Effector memory CD8-positive, alpha-beta T cell (primary cell): ENCODE measurements around the gene GADL1.

ENCODE experiments used
- ATAC-seq: fragments of 150-1000 bp; cut with Tn5 transposase; replicated peaks from 2 replicates; pipeline ENCODE4 v1.10.0; 2021; ENCODE audit warnings: mild to moderate bottlenecking, moderate library complexity
- DNase-seq, 3 experiments: peaks; one replicate each; pipeline ENCODE4 v3.0.0; 2021
- H3K27ac Mint-ChIP-seq, 2 donors: one replicate each; pipeline ENCODE4 v1.8.0; 2022; ENCODE audit warnings: mild to moderate bottlenecking in 2 of 2, mixed read lengths in 2 of 2, moderate library complexity in 2 of 2
- H3K27me3 Mint-ChIP-seq, 2 donors: one replicate each; pipeline ENCODE4 v1.8.0; 2022; ENCODE audit warnings: mixed read lengths in 2 of 2
- H3K36me3 Mint-ChIP-seq: one replicate; pipeline ENCODE4 v1.8.0; 2022; ENCODE audit warnings: mild to moderate bottlenecking, moderate library complexity, mixed read lengths; ENCODE audit not compliant: insufficient read depth
- H3K4me1 Mint-ChIP-seq, 2 donors: one replicate each; pipeline ENCODE4 v1.8.0; 2022; ENCODE audit warnings: low read depth in 2 of 2, mixed read lengths in 2 of 2
- H3K4me3 Mint-ChIP-seq, 2 donors: one replicate each; pipeline ENCODE4 v1.8.0; 2022; ENCODE audit warnings: mild to moderate bottlenecking in 2 of 2, mixed read lengths in 2 of 2, moderate library complexity in 2 of 2
- H3K9me3 Mint-ChIP-seq, 2 donors: one replicate each; pipeline ENCODE4 v1.8.0; 2022; ENCODE audit warnings: mixed read lengths in 2 of 2

Gene GADL1

DNA sequence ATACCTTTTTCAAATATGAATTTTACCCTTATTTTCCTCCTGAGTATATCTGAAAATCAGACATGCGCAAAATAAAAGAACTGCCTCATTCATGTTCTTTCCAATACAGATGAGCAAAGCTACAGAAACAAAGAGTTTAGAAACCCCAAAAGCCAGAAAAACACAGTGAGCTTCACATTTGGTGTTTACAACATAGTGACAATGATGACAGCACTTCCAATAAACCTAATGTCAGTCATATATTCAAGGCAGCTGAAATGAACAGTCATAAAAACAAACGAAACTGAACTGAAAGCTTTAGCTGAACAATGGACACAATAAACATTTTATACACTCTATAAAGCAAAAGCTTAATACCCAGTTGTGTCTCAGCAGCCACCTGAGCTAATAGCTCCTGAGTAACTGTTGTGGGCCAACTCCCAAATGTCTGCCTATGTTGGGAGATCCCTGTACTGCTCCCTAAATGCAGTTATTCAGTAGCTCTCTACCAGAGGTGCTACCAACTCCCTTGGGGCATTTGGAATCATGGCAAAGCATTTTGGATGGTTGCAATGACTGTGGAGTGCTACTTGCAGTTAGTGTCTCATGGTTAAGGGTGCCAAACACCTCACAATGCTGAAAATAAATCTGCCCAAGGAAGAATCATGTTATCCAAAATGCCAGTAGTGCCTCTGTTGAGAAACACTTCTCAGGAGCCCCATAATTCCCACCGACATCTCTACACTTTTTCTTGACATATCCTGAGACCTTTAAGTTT is 156.5 kb downstream of the GADL1 start:
- H3K27ac Mint-ChIP-seq, result no peak overlapping the region
- H3K9me3 Mint-ChIP-seq, result no peaks in the 10 kb centered on the region
- no peaks in the 10 kb centered on the region for H3K36me3 Mint-ChIP-seq
- peaks cover 4 to 5% of the 10 kb centered on the region in 2 donors for H3K4me1 Mint-ChIP-seq
- ATAC-seq (no peak), DNase-seq (no peak)
- H3K27me3 Mint-ChIP-seq, result no peaks in the 10 kb centered on the region
- no peak overlapping the region for H3K4me3 Mint-ChIP-seq

DNA sequence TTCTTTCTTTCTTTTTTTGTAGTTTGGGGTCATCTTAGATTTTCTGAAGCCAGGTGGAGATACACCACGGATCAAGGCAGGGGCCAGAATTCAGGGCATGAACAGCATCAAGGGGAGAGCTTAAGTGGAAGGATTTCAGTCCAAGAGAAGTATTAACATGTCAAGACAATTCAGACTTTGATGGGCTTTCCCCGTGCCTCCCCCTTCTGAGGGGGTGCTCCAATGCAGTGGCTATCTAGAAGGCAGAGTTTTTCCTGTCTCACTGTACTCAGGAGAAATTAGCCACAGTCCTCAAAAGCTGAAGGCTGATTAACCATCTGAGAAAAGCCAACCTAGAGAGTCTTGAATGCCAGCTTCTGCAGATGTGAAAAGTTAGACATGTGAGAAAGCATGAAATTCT is 160.8 kb downstream of the GADL1 start:
- no peak overlapping the region for H3K4me3 Mint-ChIP-seq
- DNase-seq (no peak), ATAC-seq (no peak)
- H3K27ac Mint-ChIP-seq, result no peak overlapping the region
- H3K27me3 Mint-ChIP-seq, result no peaks in the 10 kb centered on the region
- peaks cover 6 to 15% of the 10 kb centered on the region in 2 donors for H3K4me1 Mint-ChIP-seq
- no peaks in the 10 kb centered on the region for H3K9me3 Mint-ChIP-seq
- H3K36me3 Mint-ChIP-seq, result no peaks in the 10 kb centered on the region

- Mint-ChIP-seq H3K4me3 (no peak overlapping the region), H3K4me1 (peaks cover 6 to 15% of the 10 kb centered on the region in 2 donors), H3K27me3 (no peaks in the 10 kb centered on the region), H3K9me3 (no peaks in the 10 kb centered on the region), H3K36me3 (no peaks in the 10 kb centered on the region), H3K27ac (no peak overlapping the region)
- DNase-seq, result no peak
- no peak for ATAC-seq
Measured at GRCh38 chr3:30733209-30733608, 161.3 kb downstream of the GADL1 start.

DNA sequence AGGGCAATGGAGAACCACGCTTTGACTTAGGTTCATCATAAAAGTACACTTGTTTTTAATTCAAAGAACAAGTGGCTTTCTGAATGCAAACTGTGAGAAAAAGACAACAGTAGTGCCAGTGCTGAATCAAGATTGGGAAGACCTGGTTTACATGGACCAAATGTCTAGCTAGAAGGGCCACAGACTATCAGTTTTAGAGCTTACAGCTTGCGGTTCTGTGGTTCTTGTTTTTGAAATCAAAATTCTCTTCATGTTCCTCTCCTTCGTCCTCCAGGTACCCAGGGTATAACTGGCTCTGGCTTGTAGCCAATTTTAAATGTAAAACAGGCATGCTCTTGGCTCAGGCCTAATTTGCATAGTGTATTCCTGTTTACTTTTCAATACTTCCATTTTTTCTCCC is 163.5 kb downstream of the GADL1 start:
- Mint-ChIP-seq H3K9me3 (no peaks in the 10 kb centered on the region), H3K36me3 (no peaks in the 10 kb centered on the region), H3K27me3 (no peaks in the 10 kb centered on the region), H3K4me1 (peaks cover 6 to 15% of the 10 kb centered on the region in 2 donors), H3K4me3 (no peak overlapping the region), H3K27ac (no peak overlapping the region)
- ATAC-seq (no peak), DNase-seq (no peak)

DNA sequence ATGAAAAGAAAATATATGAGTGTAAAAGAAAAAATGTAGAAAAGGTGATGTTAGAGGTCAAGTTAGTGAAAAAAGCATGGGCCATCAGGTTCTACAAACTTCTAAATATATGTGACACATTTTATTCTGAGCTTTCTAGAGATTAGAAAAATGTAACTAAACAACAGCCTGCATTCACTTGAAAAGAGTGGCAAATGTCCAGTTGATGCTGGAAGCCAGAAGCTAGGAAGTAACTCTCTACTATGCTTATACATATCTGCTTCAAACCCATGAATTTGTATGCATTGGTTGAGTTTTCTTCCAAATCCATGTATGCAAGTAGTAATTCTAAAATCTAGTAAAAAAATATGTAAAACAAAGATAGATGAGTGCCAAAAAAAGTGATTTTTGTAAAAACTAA is 164.5 kb downstream of the GADL1 start:
- H3K36me3 Mint-ChIP-seq, result no peaks in the 10 kb centered on the region
- no peaks in the 10 kb centered on the region for H3K27me3 Mint-ChIP-seq
- DNase-seq (no peak), ATAC-seq (no peak)
- no peak overlapping the region for H3K4me3 Mint-ChIP-seq
- H3K27ac Mint-ChIP-seq, result no peak overlapping the region
- H3K4me1 Mint-ChIP-seq, result peaks cover 6 to 14% of the 10 kb centered on the region in 2 donors
- H3K9me3 Mint-ChIP-seq, result no peaks in the 10 kb centered on the region

DNA sequence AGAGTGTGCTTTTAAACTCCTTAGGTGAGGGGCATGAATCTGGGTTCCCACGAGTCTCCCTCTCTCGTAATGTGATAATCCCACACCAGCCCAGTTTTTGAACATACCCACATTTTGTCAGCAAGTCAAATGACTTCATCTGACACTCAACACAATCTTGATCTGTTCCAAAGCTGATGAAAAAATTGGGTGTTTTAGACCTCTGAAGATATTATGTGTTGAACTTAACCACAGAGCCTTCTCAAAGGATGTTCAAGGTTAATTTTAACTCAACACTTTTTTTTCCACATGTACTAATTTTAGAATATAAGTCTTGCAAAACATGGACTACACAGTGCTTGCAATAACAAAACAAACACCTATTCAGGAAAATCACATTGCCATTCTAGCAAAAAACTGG is 164.9 kb downstream of the GADL1 start:
- no peak overlapping the region for H3K4me3 Mint-ChIP-seq
- H3K4me1 Mint-ChIP-seq, result peaks cover 6 to 11% of the 10 kb centered on the region in 2 donors
- no peak overlapping the region for H3K27ac Mint-ChIP-seq
- H3K27me3 Mint-ChIP-seq, result no peaks in the 10 kb centered on the region
- no peak for DNase-seq
- peak; percentile 35 for ATAC-seq
- no peaks in the 10 kb centered on the region for H3K36me3 Mint-ChIP-seq
- H3K9me3 Mint-ChIP-seq, result no peaks in the 10 kb centered on the region

DNA sequence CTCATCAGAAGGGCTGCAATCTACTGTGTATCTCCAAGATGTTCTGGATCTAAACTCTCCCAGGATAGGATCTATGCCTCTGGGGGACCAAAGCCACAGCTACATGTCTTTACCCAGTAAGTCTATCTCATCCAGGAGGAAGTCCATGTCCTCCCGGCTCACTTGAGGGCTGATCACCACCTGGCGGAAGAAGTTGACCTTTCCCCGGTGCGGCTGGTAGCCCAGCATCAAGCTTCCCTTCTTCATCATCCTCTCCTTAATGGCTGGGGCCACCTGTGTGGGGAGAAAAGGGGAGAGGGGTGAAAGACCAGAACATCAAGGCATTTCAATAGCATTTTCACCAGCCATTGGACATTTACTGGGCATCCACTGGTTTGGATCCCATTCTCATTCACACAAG is 166.3 kb downstream of the GADL1 start:
- ATAC-seq (no peak), DNase-seq (no peak)
- no peaks in the 10 kb centered on the region for H3K9me3 Mint-ChIP-seq
- no peak overlapping the region for H3K27ac Mint-ChIP-seq
- H3K27me3 Mint-ChIP-seq, result no peaks in the 10 kb centered on the region
- no peak overlapping the region for H3K4me3 Mint-ChIP-seq
- H3K36me3 Mint-ChIP-seq, result no peaks in the 10 kb centered on the region
- H3K4me1 Mint-ChIP-seq, result peaks cover 4 to 11% of the 10 kb centered on the region in 2 donors

- no peak for ATAC-seq
Measured at GRCh38 chr3:30724863-30725262, 169.6 kb downstream of the GADL1 start.

DNA sequence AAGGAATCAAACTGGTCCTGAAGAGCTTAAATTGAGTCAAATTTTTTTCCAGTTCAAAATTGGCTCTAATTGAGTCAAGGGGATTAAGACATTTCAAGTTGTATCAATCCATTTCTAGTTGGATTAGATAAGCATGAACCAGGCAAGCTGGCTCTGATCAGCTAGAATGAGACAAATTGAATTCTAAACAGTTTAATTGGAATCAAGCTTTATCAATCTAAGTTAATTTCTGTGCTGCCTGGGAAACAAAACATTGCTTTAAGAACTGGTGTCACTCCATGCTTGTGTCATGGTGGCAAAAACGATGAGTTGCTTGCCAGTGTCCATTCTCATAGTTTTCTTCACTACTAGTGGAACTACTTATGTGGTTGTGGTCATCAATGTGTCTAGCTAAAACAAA is 171.2 kb downstream of the GADL1 start:
- no peaks in the 10 kb centered on the region for H3K9me3 Mint-ChIP-seq
- no peak overlapping the region for H3K27ac Mint-ChIP-seq
- no peaks in the 10 kb centered on the region for H3K36me3 Mint-ChIP-seq
- ATAC-seq (no peak), DNase-seq (no peak)
- H3K4me3 Mint-ChIP-seq, result no peak overlapping the region
- H3K27me3 Mint-ChIP-seq, result peaks cover 0 to 8% of the 10 kb centered on the region in 2 donors
- H3K4me1 Mint-ChIP-seq, result no peaks in the 10 kb centered on the region

More at GRCh38 chr3:30724863-30725262, 169.6 kb downstream of the GADL1 start:
- H3K9me3 Mint-ChIP-seq, result no peaks in the 10 kb centered on the region
- no peak overlapping the region for H3K4me3 Mint-ChIP-seq
- no peak overlapping the region for H3K27ac Mint-ChIP-seq
- no peak for DNase-seq
- peaks cover 4 to 8% of the 10 kb centered on the region in 2 donors for H3K4me1 Mint-ChIP-seq
- no peaks in the 10 kb centered on the region for H3K36me3 Mint-ChIP-seq
- H3K27me3 Mint-ChIP-seq, result peaks cover 0 to 8% of the 10 kb centered on the region in 2 donors

- no peak overlapping the region for H3K4me3 Mint-ChIP-seq
- peaks cover 0 to 8% of the 10 kb centered on the region in 2 donors for H3K27me3 Mint-ChIP-seq
- ATAC-seq, result no peak
- no peaks in the 10 kb centered on the region for H3K9me3 Mint-ChIP-seq
- H3K27ac Mint-ChIP-seq, result no peak overlapping the region
- no peaks in the 10 kb centered on the region for H3K36me3 Mint-ChIP-seq
- no peaks in the 10 kb centered on the region for H3K4me1 Mint-ChIP-seq
- DNase-seq, result no peak
Measured at GRCh38 chr3:30721314-30721634, 173.2 kb downstream of the GADL1 start.

DNA sequence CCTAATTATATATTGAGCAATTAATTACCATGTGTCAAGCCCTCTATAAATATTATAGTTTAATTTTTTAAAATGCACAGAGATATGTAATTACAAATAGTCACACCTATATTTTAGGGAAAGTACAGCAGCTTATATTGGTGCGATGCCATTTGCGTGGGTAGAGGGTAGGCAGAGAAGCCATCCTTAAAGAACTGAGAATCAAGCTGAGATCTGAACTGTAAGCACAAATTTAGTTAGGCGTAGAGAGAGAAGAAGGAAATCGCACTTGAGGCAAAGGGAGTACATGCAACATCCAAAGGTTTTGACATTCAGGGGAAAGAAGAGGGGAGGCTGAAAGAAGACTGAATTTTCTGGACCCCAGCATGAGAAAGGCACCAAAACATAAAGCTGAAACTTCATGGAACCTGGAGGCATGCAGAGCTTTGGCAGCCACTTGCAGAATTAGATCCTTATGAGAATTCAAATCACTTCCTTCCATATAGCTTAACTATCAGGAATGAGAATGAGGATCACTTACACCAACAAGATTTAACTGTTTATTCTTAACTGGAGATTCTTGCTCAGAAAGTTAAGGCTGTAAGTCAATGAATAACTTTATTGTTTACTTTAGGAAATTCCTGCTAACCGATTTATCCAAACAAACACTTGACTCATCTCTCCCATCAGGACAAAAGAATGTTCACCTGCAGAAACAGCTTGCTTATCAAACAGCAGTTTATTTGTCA is 173.7 kb downstream of the GADL1 start:
- peaks cover 0 to 8% of the 10 kb centered on the region in 2 donors for H3K27me3 Mint-ChIP-seq
- no peaks in the 10 kb centered on the region for H3K4me1 Mint-ChIP-seq
- H3K36me3 Mint-ChIP-seq, result no peaks in the 10 kb centered on the region
- H3K4me3 Mint-ChIP-seq, result no peak overlapping the region
- no peak for DNase-seq
- H3K9me3 Mint-ChIP-seq, result no peaks in the 10 kb centered on the region
- no peak for ATAC-seq
- no peak overlapping the region for H3K27ac Mint-ChIP-seq

DNA sequence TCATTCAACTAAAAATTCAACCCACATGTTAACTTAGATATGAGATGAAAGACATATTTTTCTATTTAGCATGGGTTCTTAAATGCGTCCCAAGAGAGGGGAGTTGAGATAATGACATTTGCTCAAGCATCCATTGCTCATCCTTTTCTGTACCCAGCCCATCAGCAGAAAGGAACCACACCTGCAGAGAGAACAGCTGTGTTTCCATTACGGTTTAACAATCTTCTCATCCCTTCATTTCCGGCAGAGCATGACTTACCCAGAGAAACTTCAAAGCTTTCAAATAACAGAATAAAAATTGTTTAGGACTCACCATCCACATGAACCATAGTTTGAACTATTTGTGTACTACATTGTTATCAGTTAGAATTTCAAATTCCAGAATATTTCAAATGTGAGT is 174.9 kb downstream of the GADL1 start:
- H3K4me3 Mint-ChIP-seq, result no peak overlapping the region
- H3K27ac Mint-ChIP-seq, result no peak overlapping the region
- DNase-seq (no peak), ATAC-seq (no peak)
- H3K4me1 Mint-ChIP-seq, result no peaks in the 10 kb centered on the region
- H3K27me3 Mint-ChIP-seq, result peaks cover 3 to 8% of the 10 kb centered on the region in 2 donors
- H3K9me3 Mint-ChIP-seq, result no peaks in the 10 kb centered on the region
- H3K36me3 Mint-ChIP-seq, result no peaks in the 10 kb centered on the region

DNA sequence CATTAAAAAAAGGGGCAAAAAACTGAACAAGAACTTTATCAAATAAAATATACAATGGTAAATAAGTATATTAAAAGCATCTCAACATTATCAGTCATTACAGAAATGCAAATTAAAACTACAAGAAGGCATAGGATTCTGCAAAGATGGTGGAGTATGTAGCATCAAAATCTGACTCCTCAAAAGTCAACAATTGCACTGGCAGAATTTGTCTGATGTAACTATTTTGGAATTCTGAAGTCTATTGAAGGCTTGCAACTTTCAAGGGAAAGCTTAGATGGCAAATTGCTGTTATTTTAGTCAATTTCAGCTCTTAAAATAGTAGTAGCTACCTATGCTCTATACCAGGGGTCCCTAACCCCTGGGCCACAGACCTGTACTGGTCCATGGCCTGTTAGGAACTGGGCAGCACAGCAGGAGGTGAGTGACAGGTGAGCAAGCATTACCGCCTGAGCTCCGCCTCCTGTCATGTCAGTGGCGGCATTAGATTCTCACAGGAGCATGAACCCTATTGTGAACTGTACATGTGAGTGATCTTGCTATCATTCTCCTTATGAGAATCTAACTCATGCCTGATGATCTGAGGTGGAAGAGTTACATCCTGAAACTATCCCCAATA is 180.5 kb downstream of the GADL1 start:
- ATAC-seq, result no peak
- H3K4me1 Mint-ChIP-seq, result no peaks in the 10 kb centered on the region
- H3K4me3 Mint-ChIP-seq, result no peak overlapping the region

DNA sequence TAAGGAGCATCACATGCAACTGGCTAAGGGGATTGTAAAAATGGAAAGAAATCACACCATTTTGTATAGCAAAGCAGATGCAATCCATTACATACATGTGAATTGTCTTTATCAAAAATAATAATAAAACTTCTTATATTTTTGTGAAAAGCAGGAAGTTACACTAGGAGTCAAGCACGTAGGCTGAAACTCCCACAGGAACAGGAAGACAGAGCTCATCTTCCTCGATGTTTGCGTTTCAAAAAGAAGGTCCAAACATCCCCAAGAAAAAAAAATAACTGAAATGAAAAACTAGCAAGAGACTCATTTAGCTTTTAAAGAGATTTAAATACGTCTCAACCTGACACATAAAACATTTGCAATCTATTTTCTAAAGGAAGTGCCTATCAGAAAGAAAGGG is 181.5 kb downstream of the GADL1 start:
- no peak for DNase-seq
- H3K4me3 Mint-ChIP-seq, result no peak overlapping the region

More for the DNA sequence above, 180.5 kb downstream of the GADL1 start:
- no peak for DNase-seq
- no peaks in the 10 kb centered on the region for H3K36me3 Mint-ChIP-seq
- peaks cover 0 to 6% of the 10 kb centered on the region in 2 donors for H3K27me3 Mint-ChIP-seq
- H3K27ac Mint-ChIP-seq, result no peak overlapping the region
- no peaks in the 10 kb centered on the region for H3K9me3 Mint-ChIP-seq

More for the DNA sequence above, 181.5 kb downstream of the GADL1 start:
- H3K27me3 Mint-ChIP-seq, result peaks cover 0 to 6% of the 10 kb centered on the region in 2 donors
- no peak for ATAC-seq
- no peak overlapping the region for H3K27ac Mint-ChIP-seq
- peaks cover 5% of the 10 kb centered on the region in 2 donors for H3K4me1 Mint-ChIP-seq
- H3K9me3 Mint-ChIP-seq, result no peaks in the 10 kb centered on the region
- H3K36me3 Mint-ChIP-seq, result no peaks in the 10 kb centered on the region
